HG03442 (cell line): ENCODE data around the gene TUBG2.

Source experiments
- ATAC-seq: cut with Tn5 transposase; IDR thresholded peaks from one replicate; pipeline ENCODE4 v1.9.1; 2021; ENCODE audit warnings: mild to moderate bottlenecking, moderate library complexity; ENCODE audit not compliant: unreplicated experiment

Gene TUBG2

DNA sequence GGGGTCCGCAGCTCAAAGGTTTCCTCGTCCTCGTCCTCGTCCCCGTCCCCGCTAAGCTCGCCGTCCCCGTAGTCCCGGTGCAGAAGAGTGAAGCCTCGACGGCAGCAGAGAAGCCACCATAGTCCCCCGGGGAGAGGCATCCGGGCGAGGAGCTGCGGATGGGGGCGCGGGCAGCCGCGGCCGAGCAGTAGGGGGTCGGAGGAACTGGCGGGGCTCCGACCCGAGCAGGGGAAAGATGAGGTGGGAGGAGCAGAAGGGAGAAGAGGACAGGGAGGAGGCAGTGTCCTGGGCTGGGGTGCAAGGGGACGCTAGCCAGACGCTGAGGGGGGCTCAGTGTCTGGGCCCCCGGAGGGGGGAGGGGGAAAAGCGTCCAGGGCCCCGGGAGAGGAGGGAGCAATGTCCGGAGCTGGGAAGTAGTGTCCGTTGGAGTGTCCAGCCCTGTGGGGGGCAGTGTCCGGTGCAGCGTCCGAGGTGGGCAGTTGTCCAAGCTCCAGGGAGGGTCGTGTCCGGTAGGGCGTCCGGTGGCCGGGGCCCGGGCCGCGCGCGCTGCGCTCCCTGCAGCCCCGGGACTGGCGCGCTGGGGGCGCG lies 17.4 kb downstream of the TUBG2 start, which contains the start of gene PLEKHH3:
TSS of gene PLEKHH3 (minus strand) at position 571 of the 588 bp plus-strand sequence. CDS start at position 140, 431 bp downstream.
- ATAC-seq: no peak

DNA sequence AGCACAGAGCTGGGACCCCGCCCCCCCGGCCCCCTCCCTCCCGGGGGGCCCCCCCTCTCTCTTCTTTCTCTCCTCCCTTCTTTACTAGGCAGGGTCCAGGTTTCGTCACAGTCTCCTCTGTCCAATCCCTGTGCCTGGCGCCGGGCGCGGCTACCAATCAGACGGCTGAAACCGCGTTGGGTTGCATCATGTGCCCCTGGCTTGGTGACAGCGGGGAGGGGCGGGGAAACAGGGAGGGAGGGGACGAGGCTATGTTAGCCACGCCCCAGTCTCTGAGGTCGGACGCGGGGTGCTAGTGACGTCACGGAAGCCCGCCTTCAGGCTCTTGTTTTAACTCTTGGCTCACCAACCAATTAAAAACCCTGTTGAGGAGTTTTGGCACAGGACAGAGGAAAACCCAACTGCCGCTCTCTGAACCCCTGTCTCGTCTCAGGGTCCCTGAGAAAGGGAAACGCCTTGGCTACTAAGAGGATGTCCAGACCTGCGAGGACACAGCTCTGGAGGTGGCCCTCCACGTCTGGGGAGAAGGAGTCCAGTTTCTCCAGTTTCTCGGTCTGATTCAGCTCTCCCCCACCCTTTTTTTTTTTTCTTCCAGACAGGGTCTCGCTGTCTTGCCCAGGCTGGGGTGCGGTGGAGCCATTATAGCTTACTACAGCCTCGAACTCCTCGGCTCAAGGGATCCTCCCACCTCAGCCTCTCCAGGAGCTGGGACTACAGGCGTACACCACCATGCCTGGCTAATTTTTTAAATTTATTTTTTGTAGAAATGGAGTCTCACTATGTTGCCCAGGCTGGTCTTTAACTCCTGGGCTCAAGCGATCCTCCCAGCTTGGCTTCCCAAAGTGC lies 18.2 kb downstream of the TUBG2 start:
- peak; percentile 63 for ATAC-seq

DNA sequence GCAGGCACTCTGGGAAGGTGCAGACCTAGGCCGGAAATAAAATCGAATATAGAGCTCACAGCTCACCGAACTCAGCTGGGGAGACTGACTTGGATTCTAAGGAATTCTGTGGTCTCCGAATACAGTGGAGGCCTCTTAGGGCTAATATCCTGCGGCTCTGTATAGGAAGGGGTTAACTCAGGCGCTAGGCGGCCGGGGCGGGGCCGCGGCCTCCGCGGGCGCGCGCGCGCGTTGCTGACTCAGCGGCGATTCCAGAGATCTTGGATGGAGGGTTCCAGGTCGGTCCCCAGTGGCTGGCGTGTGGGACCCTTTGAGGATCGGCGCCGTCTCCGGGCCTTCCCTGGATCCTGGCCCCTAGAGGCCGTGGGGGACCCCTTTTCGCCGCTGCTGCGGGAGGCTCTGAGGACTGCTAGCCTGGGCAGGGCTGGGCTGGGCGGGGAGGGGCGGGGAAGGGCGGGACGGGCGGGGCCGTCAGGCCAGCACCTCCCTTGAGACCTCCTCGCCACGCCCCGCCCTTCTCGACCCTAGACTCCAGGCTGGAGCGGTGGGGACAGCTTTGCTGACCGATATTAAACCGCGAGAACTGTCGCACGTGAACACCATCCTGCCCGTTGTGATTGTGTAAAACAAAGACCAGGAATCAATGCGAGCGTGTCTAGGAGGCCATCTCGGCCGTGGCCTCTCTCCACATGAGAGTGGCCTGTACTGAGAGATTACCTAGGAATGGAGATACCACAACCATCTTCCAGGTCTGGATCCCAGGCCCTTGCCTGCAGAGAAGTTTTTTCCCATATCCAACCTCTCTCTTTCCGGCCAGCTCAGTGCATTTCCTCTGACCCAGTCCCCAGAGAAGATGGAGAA lies 19.1 kb downstream of the TUBG2 start:
- ATAC-seq: no peak

DNA sequence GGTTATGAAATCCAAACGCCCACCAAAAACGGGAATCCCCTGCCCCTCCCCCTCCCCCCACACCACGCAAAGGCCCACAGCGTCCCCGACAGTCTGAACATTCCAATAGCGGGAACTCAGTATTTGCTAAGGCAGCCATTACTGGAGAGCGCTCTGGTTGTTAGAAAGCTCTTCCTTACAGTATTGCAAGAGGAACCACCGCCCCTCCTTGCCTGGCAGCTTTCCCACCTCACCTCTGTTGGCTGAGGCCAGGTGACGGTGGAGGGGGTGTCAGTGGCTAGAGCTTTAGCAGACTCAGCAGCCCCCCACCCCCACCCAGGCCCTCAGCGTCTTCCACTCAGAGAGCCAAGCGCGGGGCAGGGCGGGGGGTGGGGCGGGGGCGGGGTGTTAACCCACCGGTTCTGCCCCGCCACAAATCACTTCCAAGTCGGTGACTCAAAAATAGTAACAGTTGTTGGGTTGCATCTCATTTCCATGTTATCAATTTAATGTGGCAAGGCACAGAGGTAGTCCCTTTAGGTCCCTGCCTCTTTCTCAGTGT lies 19.9 kb downstream of the TUBG2 start:
- no peak for ATAC-seq

DNA sequence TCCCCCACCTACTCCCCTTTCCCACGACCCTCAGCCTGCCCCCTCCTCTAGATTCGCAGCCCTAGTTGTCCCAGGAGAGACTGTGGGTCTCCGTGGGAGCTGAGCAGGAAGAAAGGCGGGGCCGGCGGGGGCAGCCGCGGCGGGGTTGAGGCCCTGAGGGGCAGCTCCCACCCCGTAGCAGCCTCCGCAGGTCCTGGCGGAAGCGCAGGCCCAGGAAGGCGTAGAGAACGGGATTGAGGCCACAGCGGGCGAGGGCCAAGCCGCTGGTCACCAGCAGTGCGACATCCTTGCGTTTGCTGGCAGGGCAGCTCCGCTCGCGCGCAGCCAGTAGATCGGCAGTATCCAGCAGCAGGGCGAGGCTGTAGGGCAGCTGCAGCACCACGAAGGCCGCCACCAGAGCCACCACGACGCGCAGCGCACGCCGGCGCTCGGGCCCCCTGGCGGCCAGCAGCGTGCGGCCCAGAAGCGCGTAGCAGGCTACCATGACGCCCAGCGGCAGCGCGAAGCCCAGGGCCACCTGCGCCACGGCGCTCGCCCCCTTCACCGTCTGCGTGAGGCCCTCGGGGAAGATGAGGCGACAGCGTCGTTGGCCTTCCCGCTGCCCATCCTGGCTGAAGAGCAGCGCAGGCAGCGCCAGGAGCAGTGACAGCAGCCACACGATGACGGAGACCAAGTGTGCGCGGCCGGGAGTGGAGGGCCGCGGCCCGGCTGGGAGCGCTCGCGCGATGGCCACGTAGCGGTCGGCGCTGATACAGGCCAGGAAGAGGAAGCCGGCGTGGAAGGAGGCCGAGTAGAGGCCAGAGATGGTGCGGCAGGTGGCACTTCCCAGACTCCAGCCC lies 20.6 kb downstream of the TUBG2 start:
- ATAC-seq: no peak

DNA sequence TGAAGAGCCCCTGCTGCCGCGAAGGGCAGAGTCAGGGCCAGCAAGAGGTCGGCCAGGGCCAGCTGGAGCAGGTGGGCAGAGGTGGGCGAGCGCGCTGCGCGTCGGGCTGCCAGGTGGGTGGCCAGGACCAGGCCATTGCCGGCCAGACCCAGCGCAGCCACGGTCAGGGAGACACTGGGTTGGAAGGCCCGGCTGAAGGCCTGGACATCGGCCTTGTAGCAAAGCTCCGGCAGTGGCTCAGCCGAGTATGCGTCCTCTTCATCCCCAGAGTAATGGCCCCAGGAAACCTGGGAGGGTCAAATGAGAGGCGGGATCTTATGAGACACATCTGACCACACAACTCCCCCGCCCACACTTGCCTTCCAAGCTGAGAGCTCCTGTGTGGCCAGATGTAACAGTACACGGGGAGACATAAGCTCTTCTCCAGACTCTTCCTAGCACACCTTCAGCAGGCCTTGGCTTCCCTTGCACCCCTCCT lies 21.3 kb downstream of the TUBG2 start:
- no peak for ATAC-seq

DNA sequence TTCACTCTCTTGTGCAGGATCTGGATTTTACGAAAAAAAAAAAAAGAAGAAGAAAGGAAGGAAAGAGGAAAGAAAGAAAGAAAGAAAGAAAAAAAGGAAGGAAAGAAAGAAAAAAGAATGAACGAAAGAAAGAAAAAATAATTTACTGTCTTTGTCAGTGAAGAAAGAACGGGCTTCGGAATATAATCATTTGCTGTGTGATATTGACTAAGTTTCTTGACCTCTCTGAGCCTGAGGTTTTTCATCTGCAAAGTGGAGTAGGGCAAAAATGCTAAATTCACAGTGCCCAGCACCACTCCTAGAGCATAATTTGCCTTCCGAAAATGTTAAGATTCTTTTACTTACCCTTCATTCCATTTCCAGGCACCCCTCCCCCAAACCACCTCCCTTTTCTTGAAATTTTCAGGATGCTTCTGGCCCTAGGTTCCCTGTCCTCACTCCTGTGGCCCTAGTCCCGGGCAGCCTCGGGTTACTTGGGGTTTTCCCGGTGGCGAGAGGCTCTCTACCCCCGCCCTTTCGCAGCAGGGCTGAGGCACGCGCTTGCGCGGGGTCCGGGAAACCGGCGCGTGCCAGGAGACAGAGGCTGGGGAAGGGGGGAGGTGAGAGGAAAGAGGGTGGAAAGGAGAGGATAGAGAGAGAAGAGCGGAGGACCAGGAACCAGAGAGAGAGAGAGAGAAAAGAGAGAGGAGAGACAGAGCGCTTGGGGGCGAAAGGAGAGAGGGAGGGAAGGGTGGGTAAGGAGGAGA lies 23.1 kb downstream of the TUBG2 start, which contains the start of gene CNTNAP1:
TSS of gene CNTNAP1 (plus strand) at position 556 of the 746 bp plus-strand sequence. CDS start 299 bp downstream, outside the sequence.
- ATAC-seq: no peak

DNA sequence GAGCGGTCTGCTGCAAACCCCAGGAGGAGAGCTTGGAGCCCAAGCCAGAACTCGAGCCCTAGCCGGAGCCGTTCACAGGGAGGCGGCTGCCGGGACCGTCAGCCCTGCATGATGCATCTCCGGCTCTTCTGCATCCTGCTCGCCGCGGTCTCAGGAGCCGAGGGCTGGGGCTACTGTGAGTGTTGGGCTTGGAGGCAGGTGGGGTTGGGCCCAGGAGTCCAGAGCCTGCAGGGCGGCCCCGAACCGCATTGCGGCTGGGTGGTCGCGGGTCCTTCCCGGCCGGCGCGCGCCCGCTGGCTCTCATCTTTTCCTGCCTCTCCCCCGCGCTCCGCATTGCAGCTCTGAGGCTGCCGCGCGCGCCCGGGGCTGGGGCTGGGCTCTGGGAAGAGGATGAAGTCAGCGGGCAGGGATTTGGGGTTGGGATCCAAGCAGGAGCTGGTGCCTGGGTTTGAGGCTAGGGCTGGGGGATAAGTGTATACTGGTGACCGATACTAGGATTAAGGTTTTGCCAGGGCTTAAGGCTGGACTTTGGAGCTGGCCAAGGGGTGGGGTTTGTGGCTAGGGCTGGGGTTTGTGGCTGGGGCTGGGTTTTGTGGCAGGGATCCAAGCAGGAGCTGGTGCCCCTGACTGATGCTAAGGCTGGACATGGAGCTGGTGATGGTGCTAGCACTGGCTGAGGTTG lies 23.8 kb downstream of the TUBG2 start:
- ATAC-seq: no peak

DNA sequence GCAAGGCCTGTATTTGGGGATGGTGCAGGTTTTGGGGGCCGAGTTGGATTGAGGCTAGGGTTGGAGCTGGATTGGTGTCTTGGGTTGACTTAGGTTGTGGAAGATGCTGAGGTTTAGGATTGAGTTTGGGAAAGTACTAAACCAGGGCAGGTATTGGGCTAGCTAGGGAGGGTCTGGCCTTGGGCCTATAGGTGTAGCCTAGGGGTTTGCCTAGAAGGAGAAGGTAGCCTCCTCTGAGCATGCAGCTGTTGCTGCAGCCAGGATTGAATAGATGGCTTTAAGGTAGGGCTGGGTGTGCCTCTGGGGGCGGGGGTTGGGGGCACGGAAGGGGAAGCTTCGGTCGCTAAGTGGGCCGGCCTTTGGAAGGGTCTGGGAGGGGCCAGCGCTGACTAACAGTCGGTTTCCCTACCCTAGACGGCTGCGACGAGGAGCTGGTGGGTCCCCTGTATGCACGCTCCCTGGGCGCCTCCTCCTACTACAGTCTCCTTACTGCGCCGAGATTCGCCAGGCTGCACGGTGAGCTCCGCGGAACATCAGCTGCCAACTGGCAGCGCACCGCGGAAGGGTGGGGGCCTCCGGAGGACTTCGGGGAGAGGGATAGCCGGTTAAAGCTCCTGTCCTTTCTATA lies 24.4 kb downstream of the TUBG2 start:
- no peak for ATAC-seq

DNA sequence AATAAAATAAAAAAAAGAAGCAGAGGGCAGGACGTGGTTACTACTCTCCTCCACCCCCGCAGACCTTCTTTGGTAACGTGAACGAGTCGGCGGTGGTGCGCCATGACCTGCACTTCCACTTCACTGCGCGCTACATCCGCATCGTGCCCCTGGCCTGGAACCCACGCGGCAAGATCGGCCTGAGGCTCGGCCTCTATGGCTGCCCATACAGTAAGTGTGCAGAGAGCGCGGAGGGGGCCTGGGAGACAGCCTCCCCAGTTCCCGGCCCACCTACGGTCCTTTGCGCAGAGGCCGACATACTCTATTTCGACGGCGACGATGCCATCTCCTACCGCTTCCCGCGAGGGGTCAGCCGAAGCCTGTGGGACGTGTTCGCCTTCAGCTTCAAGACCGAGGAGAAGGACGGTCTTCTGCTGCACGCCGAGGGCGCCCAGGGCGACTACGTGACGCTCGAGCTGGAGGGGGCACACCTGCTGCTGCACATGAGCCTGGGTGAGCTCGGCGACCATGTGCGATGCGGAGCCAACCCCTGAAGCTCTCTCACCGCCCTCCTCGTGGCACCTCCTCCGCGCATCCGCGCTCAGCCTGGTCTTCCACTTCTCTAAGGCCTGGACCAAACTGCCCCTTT lies 26.0 kb downstream of the TUBG2 start:
- ATAC-seq: no peak

DNA sequence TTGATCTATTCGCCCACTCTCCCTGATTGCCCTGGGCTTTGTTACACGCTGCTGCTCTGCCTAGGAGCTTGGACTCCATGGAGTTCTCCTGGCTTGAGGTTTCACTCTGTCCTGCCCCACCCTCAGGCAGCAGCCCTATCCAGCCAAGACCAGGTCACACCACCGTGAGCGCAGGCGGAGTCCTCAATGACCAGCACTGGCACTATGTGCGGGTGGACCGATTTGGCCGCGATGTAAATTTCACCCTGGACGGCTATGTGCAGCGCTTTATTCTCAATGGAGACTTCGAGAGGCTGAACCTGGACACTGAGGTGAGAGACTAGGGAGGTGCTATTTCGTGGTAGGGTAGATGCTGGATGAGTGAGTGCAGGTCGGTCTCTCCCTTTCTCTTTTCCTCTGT lies 26.7 kb downstream of the TUBG2 start:
- no peak for ATAC-seq

DNA sequence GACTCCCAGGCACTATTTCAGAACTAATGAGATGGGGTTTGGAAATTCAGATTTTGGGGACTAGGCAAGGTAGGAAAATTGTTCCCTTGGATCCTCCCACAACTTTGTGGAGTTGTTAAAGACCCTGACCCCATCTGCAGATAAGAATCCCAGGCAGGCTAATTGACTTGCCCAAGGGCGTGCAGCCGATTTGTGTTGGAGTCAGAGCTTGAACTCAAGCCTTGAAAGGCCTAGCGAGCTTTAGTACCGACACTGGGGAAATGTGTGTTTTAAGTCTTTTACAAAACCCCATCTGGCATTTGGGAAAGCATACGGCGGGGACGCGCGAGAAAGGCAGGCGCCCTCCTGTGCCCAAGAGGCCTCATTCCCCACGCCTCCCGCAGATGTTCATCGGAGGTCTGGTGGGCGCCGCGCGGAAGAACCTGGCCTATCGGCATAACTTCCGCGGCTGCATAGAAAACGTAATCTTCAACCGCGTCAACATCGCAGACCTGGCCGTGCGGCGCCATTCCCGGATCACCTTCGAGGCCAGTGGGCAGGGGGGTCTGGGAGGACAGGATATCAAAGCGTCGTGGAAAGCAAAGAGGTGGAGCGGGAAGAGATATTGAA lies 27.5 kb downstream of the TUBG2 start:
- no peak for ATAC-seq

DNA sequence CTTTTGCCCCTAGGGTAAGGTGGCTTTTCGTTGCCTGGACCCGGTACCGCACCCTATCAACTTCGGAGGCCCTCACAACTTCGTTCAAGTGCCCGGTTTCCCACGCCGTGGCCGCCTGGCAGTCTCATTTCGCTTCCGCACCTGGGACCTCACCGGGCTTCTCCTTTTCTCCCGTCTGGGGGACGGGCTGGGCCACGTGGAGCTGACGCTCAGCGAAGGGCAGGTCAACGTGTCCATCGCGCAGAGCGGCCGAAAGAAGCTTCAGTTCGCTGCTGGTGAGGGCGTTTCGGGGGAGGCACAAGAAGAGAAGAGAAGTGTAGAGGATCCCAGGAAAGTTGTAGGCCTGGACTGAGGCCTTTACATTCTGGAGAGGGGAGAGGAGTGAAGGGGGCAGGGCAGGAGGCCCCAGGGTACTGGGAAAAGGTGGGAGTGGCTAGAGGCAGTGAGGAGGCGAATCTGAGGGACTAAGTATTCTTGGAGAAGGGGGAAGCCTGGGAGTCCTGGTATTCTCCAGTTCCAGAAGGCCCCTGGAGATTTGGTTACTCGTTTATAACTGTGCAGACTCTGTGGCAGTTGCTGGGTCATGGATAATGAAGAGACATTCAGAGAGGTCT lies 28.7 kb downstream of the TUBG2 start:
- no peak for ATAC-seq

DNA sequence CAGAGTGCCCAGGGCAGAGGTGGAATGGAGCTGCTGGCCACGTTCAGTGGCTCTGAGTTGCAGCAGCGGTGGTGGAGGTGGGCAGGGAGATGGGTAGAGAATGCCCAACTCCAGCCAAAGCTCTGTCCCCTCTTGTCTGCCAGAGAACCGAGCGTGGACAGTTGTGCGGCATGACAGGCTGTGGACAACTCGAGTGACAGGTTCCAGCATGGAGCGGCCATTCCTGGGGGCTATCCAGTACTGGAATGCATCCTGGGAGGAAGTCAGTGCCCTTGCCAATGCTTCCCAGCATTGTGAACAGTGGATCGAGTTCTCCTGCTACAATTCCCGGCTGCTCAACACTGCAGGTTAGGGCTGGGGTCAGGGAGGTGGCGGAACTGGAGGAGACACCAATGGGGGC lies 31.5 kb downstream of the TUBG2 start:
- no peak for ATAC-seq

DNA sequence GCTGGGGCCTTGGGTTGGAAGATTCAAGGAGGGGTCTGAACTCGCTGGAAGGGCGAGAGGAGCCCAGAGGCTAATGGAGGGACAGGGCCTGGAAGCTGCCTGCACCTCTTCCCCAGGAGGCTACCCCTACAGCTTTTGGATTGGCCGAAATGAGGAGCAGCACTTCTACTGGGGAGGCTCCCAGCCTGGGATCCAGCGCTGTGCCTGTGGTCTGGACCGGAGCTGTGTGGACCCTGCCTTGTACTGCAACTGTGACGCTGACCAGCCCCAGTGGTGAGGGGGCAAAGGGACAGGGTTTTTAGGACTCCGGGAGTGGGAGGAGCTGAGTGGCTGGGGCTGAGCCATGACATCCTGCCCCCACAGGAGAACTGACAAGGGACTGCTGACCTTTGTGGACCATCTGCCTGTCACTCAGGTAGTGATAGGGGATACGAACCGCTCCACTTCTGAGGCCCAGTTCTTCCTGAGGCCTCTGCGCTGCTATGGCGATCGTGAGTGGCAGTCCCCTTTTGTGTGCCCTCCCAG lies 32.0 kb downstream of the TUBG2 start:
- no peak for ATAC-seq

DNA sequence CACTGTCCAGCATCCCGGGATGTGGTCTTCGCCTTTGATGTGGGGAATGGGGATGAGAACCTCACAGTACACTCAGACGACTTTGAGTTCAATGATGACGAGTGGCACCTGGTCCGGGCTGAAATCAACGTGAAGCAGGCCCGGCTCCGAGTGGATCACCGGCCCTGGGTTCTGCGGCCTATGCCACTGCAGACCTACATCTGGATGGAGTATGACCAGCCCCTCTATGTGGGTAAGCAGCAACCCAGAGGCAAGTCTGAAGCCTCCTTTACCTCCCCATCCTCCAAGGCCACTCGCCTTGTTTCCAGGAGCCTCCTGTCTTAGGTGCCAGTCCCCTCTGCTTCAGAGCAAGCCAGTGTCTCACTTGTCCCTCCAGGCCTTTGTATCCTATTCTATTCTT lies 33.4 kb downstream of the TUBG2 start:
- ATAC-seq: no peak

DNA sequence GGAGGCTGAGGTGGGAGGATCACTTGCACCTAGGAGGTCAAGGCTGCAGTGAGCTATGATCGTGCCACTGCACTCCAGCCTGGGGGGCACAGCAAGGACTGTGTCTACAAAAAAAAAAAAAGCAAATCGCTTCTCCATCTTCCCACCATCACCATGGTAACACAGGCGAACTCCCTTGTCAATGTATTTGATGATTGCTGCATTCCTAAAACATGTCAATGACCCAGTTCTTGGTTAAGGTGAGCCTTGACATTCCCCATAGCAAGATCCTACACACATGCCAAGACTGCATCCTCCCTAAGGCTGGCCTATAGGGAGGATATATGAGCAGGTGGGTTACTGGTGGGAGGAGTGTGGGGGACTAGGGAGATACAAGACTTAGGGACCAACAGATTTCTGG lies 35.4 kb downstream of the TUBG2 start:
- no peak for ATAC-seq
